ACC112 (cell line): ENCODE measurements around the gene LAMTOR2.
A peak's percentile ranks its signal among the peaks of the same experiment; 100 is the strongest.
"Not testable (repeated sequence)": the region's sequence is repeated elsewhere in the genome, so short reads cannot be mapped to it uniquely, and the experiment has no call there.

Source experiments
- H2AFZ ChIP-seq: fragments of 200-600 bp; sonication (generic); one replicate; pipeline ENCODE4 v1.6.0; 2017; ENCODE audit warnings: antibody characterized with exemption, low read length; ENCODE audit not compliant: unreplicated experiment
- H3K27ac ChIP-seq: fragments of 200-600 bp; sonication (generic); 2 replicates; pipeline ENCODE4 v1.5.1; 2014; ENCODE audit warnings: low read depth, mild to moderate bottlenecking, antibody characterized with exemption, low read length, moderate library complexity
- H3K27me3 ChIP-seq: fragments of 200-600 bp; sonication (generic); 2 replicates; pipeline ENCODE4 v1.6.1; 2014; ENCODE audit warnings: mild to moderate bottlenecking, antibody characterized with exemption, low read length, moderate library complexity, mixed read lengths; ENCODE audit not compliant: insufficient read depth
- H3K36me3 ChIP-seq: fragments of 200-600 bp; sonication (generic); 2 replicates; pipeline ENCODE4 v1.6.1; 2016; ENCODE audit warnings: mild to moderate bottlenecking, antibody characterized with exemption, low read length, moderate library complexity, mixed read lengths; ENCODE audit not compliant: insufficient read depth
- H3K4me1 ChIP-seq: fragments of 200-600 bp; sonication (generic); one replicate; pipeline ENCODE4 v1.6.1; 2016; ENCODE audit warnings: low read length, mixed read lengths; ENCODE audit not compliant: insufficient read depth, unreplicated experiment, control insufficient read depth
- H3K4me3 ChIP-seq: fragments of 200-600 bp; sonication (generic); 2 replicates; pipeline ENCODE4 v1.5.1; 2014; ENCODE audit warnings: mild to moderate bottlenecking, low read depth, low read length
- H3K79me2 ChIP-seq: fragments of 200-600 bp; sonication (generic); one replicate; pipeline ENCODE4 v1.6.0; 2016; ENCODE audit warnings: low read length; ENCODE audit not compliant: control insufficient read depth, unreplicated experiment, insufficient read depth

LAMTOR2 gene

DNA sequence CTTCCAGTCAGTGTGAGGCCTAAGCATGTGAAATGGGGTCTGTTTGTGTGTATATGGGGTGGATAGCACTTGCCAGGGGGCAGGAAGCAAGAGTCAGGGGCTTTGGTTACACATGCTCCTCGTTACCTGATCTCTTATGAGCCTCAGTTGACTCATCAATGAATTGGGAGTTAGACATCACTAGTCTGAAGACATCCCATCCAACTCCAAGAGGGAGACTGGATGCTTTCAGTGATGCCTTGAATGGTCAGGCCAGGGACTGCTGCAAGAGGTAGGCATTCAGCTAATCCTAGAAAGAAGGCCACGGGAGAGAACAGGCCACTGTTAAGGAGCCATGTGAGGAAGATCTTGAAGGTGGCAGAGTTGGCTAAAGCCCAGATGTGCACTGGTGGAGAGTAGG lies 12.7 kb downstream of the LAMTOR2 start:
- H3K4me3 ChIP-seq, result no peak overlapping the region
- no peak overlapping the region for H3K27ac ChIP-seq
- no peaks in the 10 kb centered on the region for H3K79me2 ChIP-seq
- no peaks in the 10 kb centered on the region for H3K4me1 ChIP-seq
- no peak overlapping the region for H2AFZ ChIP-seq
- H3K36me3 ChIP-seq, result no peaks in the 10 kb centered on the region
- no peaks in the 10 kb centered on the region for H3K27me3 ChIP-seq

DNA sequence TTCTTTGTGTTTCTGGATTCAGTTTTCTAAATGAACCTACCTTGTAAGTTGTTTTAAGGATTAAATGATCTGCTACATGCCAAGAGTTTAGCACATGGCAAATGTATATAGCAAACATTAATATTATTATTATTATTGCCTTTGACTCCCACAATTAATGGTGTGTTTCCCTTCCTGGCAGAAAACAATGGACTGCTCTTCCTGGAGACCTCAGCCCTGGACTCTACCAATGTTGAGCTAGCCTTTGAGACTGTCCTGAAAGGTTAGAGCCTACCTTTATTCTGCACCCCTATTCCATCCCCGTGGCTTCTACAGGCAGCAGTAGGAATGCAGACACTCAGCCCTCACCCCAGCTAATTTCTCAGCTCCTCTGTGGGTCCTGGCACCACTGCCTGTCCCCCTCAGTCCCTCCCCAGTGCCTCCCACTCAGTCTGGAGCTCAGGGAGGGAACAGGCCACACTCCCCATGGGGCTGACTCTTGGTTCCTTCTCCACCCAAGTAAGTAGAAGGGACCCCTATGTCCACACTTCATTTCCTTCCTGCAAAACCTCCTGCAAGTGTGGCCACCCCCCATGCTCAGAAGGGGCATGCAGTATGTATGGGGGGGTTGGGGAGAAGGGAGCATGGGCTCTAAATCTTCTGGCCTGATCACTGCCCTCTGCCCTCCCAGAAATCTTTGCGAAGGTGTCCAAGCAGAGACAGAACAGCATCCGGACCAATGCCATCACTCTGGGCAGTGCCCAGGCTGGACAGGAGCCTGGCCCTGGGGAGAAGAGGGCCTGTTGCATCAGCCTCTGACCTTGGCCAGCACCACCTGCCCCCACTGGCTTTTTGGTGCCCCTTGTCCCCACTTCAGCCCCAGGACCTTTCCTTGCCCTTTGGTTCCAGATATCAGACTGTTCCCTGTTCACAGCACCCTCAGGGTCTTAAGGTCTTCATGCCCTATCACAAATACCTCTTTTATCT lies 15.2 kb downstream of the LAMTOR2 start:
- Histone ChIP-seq H3K27ac (no peak overlapping the region), H3K4me1 (no peaks in the 10 kb centered on the region), H3K27me3 (no peaks in the 10 kb centered on the region), H2AFZ (no peak overlapping the region), H3K79me2 (no peaks in the 10 kb centered on the region), H3K36me3 (no peaks in the 10 kb centered on the region), H3K4me3 (no peak overlapping the region)

DNA sequence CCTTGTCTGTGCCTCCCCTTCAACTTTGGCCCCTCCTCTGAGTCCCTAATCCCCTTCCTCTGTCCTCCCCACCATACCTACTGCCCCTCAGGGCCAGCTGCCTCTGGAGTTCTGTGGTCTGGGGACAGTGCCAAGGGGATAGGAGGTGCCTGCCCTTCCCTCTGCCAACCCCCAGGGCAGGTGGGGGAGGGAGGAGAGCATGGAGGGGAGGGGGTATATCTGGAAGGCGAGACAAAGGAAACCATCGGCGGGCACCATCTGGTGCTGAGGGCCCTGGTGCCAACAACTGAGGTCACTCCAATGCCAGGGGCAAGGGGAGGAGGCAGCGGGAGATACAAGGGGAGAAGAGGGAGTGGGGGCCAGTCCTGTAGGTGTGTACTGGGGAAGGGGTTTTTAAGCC lies 16.0 kb downstream of the LAMTOR2 start:
- Histone ChIP-seq H3K27ac (no peak overlapping the region), H3K27me3 (no peaks in the 10 kb centered on the region), H2AFZ (no peak overlapping the region), H3K36me3 (no peaks in the 10 kb centered on the region), H3K4me3 (no peak overlapping the region), H3K79me2 (no peaks in the 10 kb centered on the region), H3K4me1 (no peaks in the 10 kb centered on the region)

DNA sequence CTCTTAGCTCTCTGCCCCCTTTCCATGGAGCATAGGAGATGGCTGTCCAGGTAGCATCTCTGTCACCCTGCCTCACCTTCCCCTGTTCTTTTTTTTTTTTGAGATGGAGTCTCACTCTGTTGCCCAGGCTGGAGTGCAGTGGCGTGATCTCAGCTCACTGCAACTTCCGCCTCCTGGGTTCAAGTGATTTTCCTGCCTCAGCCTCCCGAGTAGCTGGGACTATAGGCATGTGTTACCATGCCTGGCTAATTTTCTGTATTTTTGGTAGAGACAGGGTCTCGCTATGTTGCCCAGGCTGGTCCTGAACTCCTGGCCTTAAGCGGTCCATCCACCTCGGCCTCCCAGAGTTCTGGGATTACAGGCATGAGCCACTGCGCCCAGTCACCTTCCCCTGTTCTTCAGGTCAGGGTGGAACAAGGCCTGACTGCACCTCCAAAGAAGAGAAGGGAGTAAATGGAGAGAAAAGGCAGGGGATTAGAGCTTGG lies 16.8 kb downstream of the LAMTOR2 start:
- not testable (repeated sequence) for H3K79me2 ChIP-seq, H3K4me1 ChIP-seq, H2AFZ ChIP-seq, H3K27me3 ChIP-seq, H3K36me3 ChIP-seq, H3K4me3 ChIP-seq, H3K27ac ChIP-seq

DNA sequence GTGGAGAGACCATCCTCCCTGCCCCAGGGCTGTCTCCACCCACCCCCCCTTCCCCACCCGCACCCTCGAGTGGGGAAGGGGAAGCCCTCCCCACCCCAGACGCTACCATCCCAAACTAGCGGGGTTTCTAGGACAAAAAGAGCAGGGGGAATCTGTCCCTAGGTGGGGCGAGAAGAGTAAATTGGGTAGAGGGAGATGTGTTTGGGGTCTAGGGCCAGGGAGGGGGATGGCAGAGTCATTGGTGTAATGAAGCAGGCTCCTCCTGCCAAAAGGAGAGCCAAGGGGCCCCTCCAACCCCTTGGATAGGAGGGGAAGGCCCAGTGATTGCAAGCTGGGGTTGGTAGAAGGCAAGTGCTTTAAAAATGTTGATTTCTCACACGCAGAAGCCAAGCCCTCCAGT lies 17.7 kb downstream of the LAMTOR2 start:
- no peak overlapping the region for H3K27ac ChIP-seq
- no peaks in the 10 kb centered on the region for H3K27me3 ChIP-seq
- peaks cover 4% of the 10 kb centered on the region for H3K4me1 ChIP-seq
- no peak overlapping the region for H2AFZ ChIP-seq
- H3K36me3 ChIP-seq, result no peaks in the 10 kb centered on the region
- H3K79me2 ChIP-seq, result no peaks in the 10 kb centered on the region
- no peak overlapping the region for H3K4me3 ChIP-seq

DNA sequence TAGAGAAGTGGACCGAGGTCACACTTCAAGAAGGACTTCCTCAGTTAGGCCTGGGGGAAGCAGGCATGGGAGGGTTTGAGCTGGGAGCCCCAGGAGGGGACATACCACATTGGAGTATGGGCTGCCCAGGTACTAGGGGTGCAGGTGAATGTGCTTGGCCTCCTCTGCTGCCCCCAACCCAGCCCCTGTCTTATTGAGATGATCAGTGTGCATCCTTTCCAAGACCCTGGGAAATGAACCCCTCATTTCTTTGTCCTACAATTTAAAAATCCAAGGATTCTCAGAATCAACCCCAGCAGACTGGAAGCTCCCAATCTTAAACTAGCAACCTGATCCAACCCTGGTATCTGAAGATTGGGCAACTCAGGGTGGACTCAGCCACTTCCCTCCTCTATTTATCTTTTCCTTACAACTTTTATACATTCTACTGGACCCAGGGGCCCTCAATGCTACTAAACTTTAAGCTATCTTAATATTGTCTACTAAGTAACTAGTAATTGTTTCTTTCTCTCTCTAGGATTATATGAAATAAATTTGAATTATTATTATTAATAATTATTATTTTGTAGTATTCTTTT lies 18.6 kb downstream of the LAMTOR2 start:
- Histone ChIP-seq H3K79me2 (no peaks in the 10 kb centered on the region), H3K4me1 (peaks cover 4% of the 10 kb centered on the region), H3K27me3 (no peaks in the 10 kb centered on the region), H3K36me3 (no peaks in the 10 kb centered on the region), H3K27ac (no peak overlapping the region), H3K4me3 (no peak overlapping the region), H2AFZ (no peak overlapping the region)

DNA sequence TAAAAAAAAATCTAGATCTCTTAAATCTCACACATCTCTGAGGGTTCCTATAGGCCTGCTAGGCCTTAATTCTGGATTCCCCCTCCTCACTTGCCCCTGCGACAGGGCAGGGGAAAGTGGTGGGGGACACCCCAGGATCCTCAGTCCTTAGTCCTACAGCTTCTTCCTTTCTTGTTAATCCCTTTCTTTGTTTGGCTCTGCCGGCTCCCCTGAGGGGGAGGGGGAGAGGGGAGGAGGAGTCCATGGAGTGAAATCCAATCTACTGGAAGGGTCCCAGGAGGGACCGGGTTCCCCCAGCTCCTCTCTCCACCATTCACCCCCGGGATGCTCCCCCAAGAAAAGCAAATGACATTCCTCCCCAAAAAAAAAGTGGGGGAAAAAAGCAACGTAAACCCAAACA lies 19.2 kb downstream of the LAMTOR2 start:
- no peak overlapping the region for H2AFZ ChIP-seq
- no peaks in the 10 kb centered on the region for H3K36me3 ChIP-seq
- no peaks in the 10 kb centered on the region for H3K27me3 ChIP-seq
- H3K4me3 ChIP-seq, result no peak overlapping the region
- no peak overlapping the region for H3K27ac ChIP-seq
- peaks cover 4% of the 10 kb centered on the region for H3K4me1 ChIP-seq
- no peaks in the 10 kb centered on the region for H3K79me2 ChIP-seq

DNA sequence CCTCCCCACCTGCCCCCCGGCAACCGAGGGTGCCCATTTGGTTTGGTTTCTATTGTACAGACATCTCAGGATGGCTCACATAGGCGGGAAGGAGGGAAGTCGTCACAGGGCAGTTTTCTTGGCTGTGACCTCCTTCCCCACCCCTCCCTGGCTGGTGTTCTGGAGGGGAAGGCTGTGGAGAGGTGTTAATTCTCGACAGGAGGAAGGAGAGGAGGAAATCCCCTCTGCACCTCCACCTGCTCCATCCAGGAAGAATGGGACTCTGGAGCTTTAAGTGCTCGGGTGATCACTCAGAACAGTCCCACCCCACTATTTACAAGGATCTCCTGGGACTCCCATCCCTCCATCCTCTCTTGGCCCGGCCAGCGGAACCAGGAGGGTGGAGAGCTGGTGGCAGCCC lies 20.1 kb downstream of the LAMTOR2 start:
- no peaks in the 10 kb centered on the region for H3K79me2 ChIP-seq
- no peak overlapping the region for H3K4me3 ChIP-seq
- no peak overlapping the region for H2AFZ ChIP-seq
- no peaks in the 10 kb centered on the region for H3K27me3 ChIP-seq
- H3K36me3 ChIP-seq, result no peaks in the 10 kb centered on the region
- no peak overlapping the region for H3K27ac ChIP-seq
- H3K4me1 ChIP-seq, result peaks cover 4% of the 10 kb centered on the region

DNA sequence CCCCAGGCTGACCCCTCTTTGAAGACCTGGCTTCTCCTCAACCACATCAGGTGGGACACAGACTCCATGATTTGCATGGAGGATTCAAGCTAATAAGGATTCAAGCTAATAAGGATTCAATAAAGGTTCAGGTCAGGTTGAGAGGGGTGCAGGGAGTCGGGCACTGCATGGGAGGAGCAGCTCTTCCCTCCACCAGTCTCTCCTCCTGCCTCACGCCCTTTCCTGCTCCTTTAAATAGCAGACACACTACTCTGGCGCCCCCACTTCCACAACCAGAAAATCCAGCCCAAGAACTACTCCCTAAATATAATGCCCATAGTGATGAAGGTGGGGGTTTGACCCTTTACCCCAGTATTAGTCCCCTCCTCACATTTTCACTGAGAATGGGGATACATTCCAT lies 20.6 kb downstream of the LAMTOR2 start:
- no peaks in the 10 kb centered on the region for H3K79me2 ChIP-seq
- H3K4me3 ChIP-seq, result no peak overlapping the region
- no peak overlapping the region for H2AFZ ChIP-seq
- no peaks in the 10 kb centered on the region for H3K27me3 ChIP-seq
- H3K27ac ChIP-seq, result no peak overlapping the region
- H3K4me1 ChIP-seq, result peaks cover 4% of the 10 kb centered on the region
- H3K36me3 ChIP-seq, result no peaks in the 10 kb centered on the region

DNA sequence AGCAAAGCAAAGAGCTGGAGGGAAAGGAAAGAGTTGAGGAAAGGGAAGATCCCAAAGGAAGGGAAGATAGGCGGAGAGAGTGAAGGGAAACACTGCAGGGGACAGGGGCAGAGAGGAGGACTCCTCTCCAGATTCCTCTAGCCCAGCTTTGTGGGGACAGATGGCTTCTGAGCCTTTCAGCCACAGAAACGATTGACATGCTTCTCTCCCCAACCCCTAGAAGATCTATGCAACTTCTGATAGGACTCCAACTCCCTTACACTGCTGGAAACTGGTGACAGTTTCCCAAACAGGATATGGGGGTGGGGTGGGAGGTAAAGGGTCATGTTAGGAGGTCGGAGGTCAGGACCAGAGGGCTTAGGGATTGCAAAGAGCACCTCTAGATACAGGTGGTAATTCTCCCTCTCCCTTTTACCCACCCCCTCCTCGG lies 21.2 kb downstream of the LAMTOR2 start:
- Histone ChIP-seq H3K36me3 (no peaks in the 10 kb centered on the region), H3K4me1 (peaks cover 5% of the 10 kb centered on the region), H2AFZ (no peak overlapping the region), H3K27me3 (no peaks in the 10 kb centered on the region), H3K27ac (no peak overlapping the region), H3K79me2 (no peaks in the 10 kb centered on the region), H3K4me3 (0 out of 2 replicates have a peak overlapping the region, but pooled peaks have one; percentile 60)
